HPDE6-E6E7 (cell line): Measurements from ENCODE around the gene WDR1.
A peak's percentile ranks its signal among the peaks of the same experiment; 100 is the strongest.

Experiments used
- DNase-seq: peaks from one replicate; pipeline ENCODE4 v3.0.0; 2011; ENCODE audit warnings: missing footprints; ENCODE audit errors: extremely low spot score

WDR1 gene

DNA sequence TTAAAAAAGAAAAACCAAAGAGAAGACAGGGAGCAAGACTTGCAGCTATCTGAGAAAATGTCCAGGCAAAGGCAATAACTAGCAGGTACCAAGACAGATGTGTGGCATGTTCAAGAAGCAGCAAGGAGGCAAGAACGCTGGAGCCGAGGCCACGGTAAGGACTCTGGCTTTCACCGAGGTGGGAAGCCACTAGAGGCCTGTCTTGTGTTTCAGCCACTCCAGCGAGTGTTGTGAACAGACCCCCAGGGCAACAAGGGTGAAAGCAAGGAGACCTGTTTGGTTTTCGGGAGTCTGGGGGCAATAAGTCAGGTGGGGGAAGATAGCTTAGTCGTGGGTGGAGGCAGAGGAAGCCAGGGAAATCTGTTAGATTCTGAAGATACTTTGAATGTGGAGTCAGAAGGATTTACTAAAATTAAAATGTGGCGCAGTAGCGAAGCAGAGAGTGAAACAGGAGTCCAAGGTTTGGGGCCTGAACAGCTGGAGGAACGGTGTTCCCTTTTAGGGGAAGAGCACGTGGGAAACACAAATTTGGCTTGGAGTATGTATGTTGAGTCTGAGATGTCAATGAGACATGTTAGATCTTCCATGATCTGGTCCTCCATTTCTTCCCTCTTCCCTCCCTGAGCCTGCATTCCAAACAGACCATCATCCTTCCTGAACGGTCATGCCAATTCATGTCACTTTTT, 3.1 kb downstream of the WDR1 start:
- DNase-seq, result no peak

GRCh38 chr4:10112658-10113284, 3.8 kb downstream of the WDR1 start:
- no peak for DNase-seq

DNA sequence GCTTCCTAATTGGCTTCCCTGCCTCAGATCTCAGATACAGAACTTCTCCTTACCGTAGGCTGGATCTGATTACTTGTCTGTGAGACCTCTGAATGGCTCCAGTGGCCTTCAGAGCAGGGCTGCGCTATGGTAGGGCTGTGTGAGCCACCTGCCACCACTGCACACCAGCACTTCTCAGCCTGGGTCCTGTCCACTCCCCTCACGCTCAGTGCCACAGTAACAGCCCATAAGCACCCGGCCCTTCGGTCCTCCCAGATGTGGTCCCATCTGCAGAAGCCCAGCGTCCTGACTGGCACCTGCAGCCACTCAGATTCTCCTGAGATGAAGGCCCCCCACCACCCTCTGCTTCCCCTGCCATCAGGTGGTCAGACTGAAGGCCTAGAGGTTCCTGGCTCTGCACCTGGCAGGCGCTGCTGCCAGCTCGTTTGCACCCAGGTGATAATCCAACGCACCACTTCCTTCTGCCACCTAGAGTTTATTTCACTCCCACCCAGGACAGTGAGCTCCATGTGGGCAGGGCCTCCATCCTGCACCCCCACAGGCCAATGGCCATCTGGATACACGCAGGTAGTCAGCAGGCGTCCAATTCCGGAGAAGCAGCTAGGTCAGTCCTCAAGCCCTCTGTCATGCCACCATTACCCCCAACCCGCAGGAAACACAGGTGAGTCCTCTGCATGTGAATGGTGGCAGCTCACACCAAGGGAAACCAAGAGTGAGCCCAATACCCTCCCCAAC, 5.4 kb downstream of the WDR1 start:
- no peak for DNase-seq

DNA sequence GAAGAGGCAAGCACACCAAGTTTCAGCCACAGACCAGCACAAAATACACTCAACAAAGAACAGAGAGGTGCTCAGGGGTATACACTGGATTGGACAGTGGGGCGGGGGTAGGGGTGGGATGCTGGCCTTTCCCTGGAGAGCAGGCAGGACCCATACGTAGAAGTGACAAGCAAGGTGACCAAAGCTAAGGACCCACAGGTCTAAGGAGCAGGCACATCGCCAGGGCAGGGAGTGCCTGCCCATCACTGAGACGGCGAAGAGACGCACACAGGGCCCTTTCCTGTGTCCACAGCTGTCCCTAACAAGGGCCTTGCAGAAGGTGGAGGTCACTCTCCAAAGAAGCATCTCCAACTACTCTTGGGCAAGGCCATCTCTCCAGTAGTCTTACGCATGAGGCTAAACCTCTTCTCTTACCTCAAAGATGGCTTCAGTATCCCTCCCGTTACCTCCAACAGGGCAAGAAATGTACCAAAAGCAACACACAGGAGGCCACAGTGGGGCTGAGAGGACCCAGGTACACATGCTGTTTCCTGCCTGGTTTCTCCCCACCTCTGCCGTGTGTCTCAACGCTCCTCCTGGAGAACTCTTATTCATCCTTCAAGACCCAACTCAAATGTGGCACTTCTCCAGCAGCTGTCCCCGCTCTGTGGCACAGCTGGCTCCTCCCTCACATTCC, 6.5 kb downstream of the WDR1 start:
- DNase-seq, result no peak

DNA sequence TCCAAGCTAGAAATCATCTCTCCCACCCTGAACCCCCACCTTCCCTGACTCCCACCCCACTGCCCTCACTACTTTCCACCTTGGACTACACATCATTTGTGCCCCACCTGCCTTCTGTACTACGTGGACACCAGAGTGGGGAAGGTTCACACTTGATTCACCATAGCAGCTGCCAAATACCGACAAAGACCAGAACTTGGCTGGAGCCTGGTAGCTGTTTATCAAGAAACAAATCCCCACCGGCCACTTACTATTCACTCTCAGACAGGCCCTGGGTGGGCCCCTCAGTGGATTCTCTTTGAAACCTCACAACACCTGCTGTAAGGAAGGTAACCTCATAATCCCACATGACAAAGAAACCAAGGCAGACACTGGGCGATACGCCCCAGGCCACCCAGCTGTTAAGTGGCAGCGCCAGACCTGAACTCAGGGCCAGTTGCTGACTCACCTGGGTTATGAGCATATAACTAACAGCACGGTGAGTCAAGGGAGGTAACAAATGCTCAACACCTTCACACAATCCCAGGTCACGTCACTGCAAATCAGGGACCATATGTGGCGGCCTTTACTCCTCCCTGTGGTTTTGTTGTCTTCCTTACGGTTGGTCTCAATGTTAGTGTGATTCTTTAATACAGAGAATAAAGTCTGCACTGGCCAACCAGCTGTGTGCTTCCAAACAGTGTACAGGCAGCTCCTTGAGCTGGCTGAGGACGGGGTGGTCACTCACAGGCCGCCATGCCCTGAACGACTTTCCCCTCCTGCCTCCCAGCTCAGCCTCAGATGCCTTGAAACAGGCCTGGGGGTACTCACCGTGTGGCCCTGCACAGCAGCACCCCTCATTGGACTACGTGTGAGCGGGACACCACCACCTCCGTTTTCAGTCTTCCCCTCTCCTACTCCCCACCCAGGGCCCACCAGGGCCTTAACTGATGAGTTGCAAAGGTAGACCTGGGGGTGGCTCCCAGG, 7.5 kb downstream of the WDR1 start:
- DNase-seq, result peak; percentile 67

GRCh38 chr4:10108391-10108790, 8.2 kb downstream of the WDR1 start:
- DNase-seq, result no peak

DNA sequence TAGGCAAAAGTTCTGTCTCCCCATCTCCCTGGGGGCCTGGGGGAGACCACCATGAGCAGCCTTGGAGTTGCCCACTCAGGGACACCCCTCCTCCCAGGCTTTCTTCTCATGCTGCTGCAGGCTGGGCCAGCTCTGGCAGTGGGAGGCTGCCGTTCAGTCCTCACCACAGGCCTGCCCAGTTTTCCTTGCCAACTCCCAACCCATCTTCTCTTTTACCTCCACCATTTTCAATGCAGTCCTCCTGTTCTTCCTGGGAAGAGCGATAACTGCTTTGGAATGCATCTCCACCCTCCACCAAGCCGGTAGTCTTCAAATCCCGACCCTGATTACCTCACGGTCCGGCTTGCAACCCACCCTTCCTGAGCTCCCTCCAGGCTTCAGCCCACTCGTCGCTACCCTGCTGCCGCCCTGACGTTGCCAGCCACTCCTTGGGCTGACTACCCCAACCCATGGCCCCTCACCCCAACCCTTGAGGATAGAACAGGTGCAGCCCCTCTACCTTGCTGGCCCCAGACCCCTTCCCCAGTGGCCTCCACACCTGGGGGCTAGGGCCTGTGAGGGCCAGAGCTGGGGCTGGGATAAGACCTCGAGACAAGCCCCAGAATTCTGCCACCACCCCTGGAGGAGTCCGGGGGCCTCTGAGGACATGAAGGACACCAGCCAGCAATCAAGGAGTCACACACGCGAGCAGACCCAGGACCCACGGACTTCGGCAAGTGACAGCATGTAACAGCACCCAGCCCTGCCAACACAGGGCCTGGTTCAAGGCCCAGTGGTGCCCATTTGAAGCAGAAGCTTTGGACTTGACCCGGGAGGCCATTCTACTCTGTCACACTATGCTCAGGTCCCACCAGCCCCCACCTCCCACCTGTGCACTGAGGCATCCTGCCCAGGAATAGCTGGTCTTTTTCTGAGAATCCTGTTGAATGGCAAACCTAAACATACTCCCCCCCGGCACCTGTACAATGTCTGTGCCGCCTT, 9.2 kb downstream of the WDR1 start:
- DNase-seq, result no peak

DNA sequence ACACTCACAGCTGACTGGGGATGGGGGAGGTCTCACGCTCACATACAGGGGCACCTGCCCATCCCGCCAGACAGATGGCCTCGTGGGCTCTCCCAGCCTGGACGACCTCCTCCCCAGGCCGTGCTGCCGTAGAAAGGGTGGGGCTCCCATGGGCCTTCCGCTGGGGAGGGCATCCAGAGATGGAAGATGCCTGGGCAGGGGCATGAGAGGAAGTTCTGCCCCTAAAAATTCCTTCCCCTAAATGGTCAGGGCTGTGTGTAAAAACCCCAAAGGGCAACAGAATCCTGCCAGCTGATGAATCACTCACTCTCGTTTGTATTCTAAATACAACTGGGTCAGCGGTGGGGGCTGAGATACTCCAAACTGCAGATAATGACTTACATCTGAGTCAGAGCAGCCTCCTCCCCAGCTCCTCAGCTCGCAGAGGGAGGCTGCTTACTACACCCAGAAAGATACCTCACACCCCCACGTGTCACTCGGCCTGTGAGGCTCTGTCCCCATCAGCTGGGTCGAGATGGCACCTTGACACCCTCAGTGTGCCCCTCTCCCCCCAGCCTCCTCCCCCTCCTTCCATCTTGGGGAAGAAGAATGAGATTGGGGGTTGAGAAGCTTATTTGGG, 10.1 kb downstream of the WDR1 start:
- peak; percentile 98 for DNase-seq

DNA sequence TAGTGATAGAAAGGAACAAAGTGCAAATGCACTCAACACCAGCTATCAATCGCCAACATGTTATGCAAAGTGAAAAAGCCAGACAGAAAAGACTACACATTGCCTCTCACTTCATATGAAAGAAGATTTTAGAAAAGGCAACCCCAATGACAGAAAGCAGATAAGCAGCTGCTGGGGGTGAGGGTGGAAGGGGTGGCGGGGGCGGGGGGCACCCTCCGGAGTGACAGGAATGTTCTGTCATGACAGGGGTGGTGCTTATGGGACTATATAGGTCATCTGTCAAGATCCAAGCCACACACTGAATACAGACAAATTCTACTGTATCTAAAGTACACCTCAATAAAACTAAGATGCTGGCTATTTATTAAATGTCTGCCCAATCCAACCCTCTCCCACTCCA, 10.7 kb downstream of the WDR1 start:
- DNase-seq, result no peak

GRCh38 chr4:10105421-10105820, 11.2 kb downstream of the WDR1 start:
- DNase-seq, result no peak

DNA sequence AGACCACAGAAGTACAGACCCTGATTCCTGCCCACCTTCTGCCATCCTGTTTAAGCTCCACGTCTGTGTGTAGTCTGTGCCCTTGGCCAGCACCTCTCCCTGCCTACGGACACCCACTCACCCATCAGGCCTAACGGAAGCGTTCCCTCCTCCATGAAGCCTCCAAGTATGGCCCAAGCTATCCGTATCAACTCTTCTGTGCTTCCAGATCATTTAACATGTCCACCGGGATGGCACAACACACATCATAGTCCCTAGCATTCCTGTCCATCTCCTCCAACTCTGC, 11.7 kb downstream of the WDR1 start:
- DNase-seq, result no peak

DNA sequence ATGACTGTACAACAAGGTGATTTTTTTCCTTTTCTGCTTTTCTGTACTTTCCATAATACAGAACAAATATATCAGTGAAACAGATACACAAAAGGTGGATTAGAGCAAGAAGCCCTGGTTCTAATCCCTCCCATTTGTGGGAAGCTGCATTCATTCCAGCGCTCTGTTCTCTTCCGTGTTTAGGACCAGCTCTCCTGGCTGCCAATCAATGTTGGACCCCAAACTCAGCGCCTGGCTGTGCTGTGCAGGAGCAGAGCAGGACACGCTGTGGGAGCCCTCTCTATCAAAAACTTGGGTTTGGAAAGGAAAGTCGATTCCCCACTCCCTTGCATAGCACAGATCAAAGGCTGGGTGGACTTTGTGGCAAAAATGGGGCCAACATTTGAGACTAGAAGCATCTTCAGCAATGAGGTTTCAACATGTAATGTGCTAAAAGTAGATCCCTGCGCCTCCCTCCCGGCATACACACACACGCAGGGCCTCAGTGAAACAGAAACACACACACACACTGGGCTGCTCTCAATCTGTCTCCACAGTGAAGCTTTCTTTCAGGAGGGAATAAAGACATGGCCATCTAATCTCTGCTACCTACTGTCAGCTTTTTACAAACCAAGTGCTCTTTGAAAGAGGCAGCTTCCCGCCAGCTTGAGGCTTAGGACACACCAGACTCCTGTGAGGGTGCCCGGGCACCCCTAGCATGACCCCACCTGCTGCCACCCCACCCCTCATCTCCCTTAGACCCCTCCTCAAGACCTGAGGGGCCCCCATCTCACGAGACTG, 12.2 kb downstream of the WDR1 start:
- DNase-seq, result no peak

DNA sequence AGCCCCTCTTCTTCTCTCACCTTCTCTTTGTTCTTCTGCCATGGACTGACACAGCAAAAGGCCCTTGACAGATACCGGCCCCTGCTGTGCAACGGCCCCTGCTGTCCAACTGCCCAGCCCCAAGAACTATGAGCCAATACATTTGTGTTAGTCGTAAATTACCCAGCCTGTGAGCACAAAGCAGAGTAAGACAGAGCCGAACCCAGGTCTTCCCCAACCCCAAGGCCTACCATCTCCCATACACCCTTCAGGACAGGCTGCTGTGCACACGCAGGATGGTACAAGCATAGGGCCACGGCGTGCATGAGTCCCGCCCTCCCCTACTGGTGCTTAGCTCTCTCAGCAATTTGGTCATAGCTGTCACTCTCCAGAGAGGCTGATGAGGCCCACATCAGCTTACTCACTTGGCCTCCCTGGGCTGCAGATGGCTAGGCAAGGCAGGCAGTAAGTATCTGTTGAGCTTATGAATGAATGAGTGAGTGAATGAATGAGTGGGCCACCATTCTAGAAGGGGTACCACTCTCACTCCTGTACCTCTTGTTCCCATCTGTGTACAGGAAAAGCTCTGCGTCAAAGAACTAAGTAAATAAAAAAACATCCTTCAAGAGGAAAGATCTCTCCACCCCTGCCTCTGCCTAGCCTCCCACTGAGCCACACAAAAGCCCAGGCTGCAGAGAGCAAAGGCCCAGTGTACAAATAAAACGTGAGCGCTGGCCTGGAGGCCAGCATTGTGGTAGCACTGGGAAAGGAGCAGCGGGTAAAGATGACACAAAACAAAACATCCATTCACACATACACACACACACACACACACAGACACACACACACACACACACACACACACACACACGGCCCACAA, 13.9 kb downstream of the WDR1 start:
- no peak for DNase-seq

DNA sequence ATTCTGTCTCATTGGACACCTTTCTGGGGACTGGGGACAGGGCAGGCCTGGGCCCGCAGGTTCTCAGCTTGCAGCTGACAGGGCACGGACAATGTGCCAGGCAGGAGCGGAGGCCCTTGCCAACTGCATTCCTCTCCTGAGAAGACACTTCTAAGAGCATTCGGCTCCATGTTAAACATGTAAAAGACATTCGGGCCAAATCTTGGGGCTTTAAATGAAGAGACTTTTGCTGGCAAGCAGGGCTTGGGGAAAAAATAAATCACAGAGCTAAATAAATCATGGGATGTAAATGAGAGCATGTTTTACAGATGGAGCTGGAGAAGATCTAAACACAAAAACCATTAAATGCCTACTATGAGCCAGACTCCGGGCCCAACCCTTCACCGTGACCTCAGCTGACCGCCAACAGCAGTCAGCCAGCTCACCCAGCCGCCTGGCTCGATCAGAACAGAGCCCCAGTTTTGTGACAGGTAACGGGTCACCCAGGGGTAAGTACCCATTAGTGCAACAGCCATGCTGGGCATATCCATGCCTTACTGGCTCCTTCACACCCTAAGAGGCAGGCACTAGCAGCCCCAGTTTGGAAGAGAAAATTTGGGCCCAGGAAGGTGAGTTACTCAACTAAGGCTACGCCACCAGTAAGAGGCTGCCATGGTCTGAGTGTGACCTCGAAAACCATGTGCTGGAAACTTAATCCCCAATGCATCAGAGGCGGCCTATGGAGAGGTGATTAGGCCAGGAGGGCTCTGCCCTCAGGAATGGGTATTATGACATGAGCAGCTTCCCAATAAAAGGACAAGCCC, 14.7 kb downstream of the WDR1 start:
- no peak for DNase-seq

DNA sequence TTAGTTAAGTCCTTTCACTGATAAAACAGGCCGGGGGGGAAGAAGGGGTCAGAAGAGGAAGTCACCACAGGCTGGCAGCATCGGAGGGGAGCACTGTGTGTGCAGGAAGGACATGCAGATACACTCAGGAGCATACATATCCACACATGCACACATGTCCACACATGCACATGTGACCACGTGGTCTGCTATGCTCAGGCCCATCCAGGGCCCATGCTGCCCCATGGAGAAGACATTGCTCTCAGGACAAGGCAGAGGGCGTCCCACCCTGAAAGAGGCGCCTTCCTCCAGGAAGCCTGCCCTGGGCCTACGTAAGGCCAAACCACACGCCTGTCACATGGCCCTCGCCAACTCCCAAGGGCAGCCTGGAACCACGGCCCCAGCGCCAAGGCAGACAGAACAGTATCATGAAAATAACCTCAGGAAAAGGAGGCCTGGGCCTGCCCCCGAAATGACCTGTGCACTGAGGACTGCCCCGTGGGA, 15.8 kb downstream of the WDR1 start:
- DNase-seq, result no peak

DNA sequence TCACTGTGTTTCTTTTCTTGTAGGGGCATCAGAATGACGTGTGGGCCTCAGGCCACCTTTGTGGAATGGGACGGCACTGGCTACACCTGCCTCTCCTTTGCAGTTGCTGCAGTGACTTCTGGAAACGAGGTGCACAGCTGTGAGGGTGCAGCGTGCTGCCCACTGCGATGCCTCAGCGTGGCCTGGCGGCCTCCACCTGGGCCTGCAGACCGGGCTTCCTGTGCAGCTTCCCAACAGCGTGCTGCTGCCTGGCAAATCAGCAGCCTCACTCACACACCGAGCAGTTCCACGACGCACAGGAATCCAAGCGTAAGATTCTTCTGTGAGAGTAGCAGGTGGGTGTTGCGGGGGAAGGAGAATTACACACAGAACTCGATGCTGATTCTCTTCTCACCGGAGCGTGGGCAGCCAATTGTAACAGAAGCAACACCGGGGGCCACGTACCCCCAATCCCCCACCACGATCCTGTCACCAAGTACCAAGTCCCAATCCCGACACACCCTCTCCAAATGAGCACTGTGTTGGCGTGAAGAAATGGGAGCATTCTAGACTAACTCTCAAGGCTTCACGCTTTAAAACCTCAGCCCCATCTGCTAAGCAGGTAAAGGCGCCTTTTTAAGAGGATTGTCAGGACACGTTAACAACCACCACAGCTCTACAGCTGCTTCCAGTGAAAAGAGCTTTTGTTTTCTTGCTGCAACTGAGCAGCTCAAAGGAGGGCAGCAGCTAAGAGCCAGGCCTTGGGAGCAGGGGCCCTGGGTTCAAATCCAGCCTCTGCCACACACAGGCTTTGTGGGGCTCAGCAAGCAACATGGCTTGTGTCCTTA, 16.9 kb downstream of the WDR1 start:
- DNase-seq, result no peak
